A673 (cell line): ENCODE data around the gene C17orf113. TPM values are rescaled to one million over a fixed set of nuclear protein-coding genes. Genes with fewer than 3 reads are reported as not detected.
"Not testable (repeated sequence)": the region's sequence is repeated elsewhere in the genome, so short reads cannot be mapped to it uniquely, and the experiment has no call there.

ENCODE experiments used
- BruUV-seq: library from RNA; stranded (reverse); fragments of 400-500 nt; replicated peaks from 2 replicates; lab custom pipeline; 2021; lab: Mats Ljungman, UMichigan
- CTCF ChIA-PET: fragments of 300-600 bp; sonication (Branson Sonifier 250); formaldehyde crosslinking; loops from one replicate; lab custom pipeline; 2022; ENCODE audit warnings: antibody characterized with exemption; lab: Charles Lee
- POLR2A ChIA-PET: fragments of 300-600 bp; sonication (Branson Sonifier 250); formaldehyde crosslinking; loops from one replicate; lab custom pipeline; 2022; ENCODE audit warnings: antibody characterized with exemption; ENCODE audit not compliant: low non-redundant PET; lab: Charles Lee
- DNase-seq: peaks from one replicate; pipeline ENCODE4 v3.0.0-alpha.2; 2015; ENCODE audit warnings: low spot score
- H3K27ac ChIP-seq: fragments of 200-600 bp; sonication (generic); 2 replicates; pipeline ENCODE4 v1.5.1; 2016; ENCODE audit warnings: mixed run types, low read depth, mild to moderate bottlenecking, mixed read lengths, antibody characterized with exemption, low read length; ENCODE audit not compliant: poor library complexity, severe bottlenecking
- H3K27me3 ChIP-seq: fragments of 200-600 bp; sonication (generic); replicated peaks from 2 replicates; pipeline ENCODE4 v1.6.1; 2017; ENCODE audit warnings: mixed run types, low read depth, mild to moderate bottlenecking, mixed read lengths, antibody characterized with exemption, low read length; ENCODE audit not compliant: insufficient read depth, poor library complexity
- H3K36me3 ChIP-seq: fragments of 200-600 bp; sonication (generic); 2 replicates; pipeline ENCODE4 v1.6.1; 2016; ENCODE audit warnings: mixed run types, mild to moderate bottlenecking, mixed read lengths, antibody characterized with exemption, low read length; ENCODE audit not compliant: insufficient read depth, poor library complexity, severe bottlenecking
- H3K4me1 ChIP-seq: fragments of 200-600 bp; sonication (generic); 2 replicates; pipeline ENCODE4 v1.6.1; 2017; ENCODE audit warnings: mixed run types, mild to moderate bottlenecking, mixed read lengths, antibody characterized with exemption, low read length; ENCODE audit not compliant: insufficient read depth, poor library complexity, severe bottlenecking
- H3K4me3 ChIP-seq: fragments of 200-600 bp; sonication (generic); 2 replicates; pipeline ENCODE4 v1.5.1; 2016; ENCODE audit warnings: low read depth, mixed run types, mild to moderate bottlenecking, mixed read lengths, low read length; ENCODE audit not compliant: poor library complexity, severe bottlenecking
- H3K9me3 ChIP-seq: fragments of 200-600 bp; sonication (generic); 2 replicates; pipeline ENCODE4 v1.6.1; 2016; ENCODE audit warnings: mixed run types, low read depth, mild to moderate bottlenecking, mixed read lengths, antibody characterized with exemption, low read length; ENCODE audit not compliant: poor library complexity, severe bottlenecking
- EZH2 ChIP-seq: fragments of 200-600 bp; sonication (generic); IDR thresholded peaks from 2 replicates; pipeline ENCODE4 v1.6.1; 2017; ENCODE audit warnings: borderline replicate concordance, low read depth, mild to moderate bottlenecking, mixed read lengths, antibody characterized with exemption, low read length; ENCODE audit not compliant: poor library complexity, severe bottlenecking
- intact Hi-C: fragments of 100-400 bp; cut with micrococcal nuclease; formaldehyde crosslinking; loops from one replicate; pipeline ENCODE4 v1.10.0; 2022; ENCODE audit not compliant: unreplicated experiment
- total RNA-seq: library from RNA; stranded (reverse); gene quantifications from 2 replicates; pipeline ENCODE4 v1.2.3, GENCODE V29; 2021
- TF ChIP-seq, protein P1 (sequence below): fragments of 300-800, 200-600 bp; sonication (generic); conservative IDR thresholded peaks from 2 replicates; pipeline ENCODE4 v1.5.1; 2017; ENCODE audit warnings: low read depth, mild to moderate bottlenecking, antibody characterized with exemption, low read length, moderate library complexity, mixed read lengths

Gene C17orf113
- total RNA-seq, 1 experiment from 2014 or later, result 0.41 TPM

DNA sequence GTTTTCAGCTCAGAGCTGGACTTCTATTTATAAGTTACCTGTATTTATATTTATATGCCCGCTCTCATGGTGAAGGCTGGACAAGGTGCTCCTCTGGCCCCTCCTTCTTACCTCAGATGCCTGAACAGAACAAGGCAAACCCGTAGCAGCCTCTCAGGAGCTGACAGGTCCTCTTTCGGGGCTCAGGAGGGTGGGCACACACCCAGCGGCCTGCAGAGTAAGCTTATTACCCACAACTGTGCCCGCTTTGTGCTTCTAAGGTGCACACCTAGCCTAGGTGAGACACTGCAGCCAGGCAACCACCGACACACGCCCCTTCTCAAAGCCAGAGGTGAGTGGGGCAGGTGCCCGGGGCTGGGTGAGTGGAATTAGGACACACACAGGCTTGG lies 25.2 kb downstream of the C17orf113 start:
- TF ChIP-seq, protein P1, sequence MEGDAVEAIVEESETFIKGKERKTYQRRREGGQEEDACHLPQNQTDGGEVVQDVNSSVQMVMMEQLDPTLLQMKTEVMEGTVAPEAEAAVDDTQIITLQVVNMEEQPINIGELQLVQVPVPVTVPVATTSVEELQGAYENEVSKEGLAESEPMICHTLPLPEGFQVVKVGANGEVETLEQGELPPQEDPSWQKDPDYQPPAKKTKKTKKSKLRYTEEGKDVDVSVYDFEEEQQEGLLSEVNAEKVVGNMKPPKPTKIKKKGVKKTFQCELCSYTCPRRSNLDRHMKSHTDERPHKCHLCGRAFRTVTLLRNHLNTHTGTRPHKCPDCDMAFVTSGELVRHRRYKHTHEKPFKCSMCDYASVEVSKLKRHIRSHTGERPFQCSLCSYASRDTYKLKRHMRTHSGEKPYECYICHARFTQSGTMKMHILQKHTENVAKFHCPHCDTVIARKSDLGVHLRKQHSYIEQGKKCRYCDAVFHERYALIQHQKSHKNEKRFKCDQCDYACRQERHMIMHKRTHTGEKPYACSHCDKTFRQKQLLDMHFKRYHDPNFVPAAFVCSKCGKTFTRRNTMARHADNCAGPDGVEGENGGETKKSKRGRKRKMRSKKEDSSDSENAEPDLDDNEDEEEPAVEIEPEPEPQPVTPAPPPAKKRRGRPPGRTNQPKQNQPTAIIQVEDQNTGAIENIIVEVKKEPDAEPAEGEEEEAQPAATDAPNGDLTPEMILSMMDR, result no peak
- TF ChIP-seq EZH2, result no peak
- H3K9me3 ChIP-seq, result no peaks in the 10 kb centered on the region
- POLR2A ChIA-PET, result no interaction called here
- H3K27me3 ChIP-seq, result no peaks in the 10 kb centered on the region
- intact Hi-C loops, result loop anchor here (1.0 to 2.0 kb wide), 2 partner anchors 76 to 92 kb away; no protein-coding TSS in a partner anchor
- no peaks in the 10 kb centered on the region for H3K36me3 ChIP-seq
- no TSS peak for BruUV-seq
- CTCF ChIA-PET, result interaction anchor here (0.5 to 0.9 kb wide), 4 partner anchors 19 to 505 kb away, joined by 3 to 5 read pairs (median 4); no protein-coding TSS in a partner anchor
- no peak overlapping the region for H3K4me3 ChIP-seq
- H3K27ac ChIP-seq, result no peak overlapping the region
- no peaks in the 10 kb centered on the region for H3K4me1 ChIP-seq
- no peak for DNase-seq

DNA sequence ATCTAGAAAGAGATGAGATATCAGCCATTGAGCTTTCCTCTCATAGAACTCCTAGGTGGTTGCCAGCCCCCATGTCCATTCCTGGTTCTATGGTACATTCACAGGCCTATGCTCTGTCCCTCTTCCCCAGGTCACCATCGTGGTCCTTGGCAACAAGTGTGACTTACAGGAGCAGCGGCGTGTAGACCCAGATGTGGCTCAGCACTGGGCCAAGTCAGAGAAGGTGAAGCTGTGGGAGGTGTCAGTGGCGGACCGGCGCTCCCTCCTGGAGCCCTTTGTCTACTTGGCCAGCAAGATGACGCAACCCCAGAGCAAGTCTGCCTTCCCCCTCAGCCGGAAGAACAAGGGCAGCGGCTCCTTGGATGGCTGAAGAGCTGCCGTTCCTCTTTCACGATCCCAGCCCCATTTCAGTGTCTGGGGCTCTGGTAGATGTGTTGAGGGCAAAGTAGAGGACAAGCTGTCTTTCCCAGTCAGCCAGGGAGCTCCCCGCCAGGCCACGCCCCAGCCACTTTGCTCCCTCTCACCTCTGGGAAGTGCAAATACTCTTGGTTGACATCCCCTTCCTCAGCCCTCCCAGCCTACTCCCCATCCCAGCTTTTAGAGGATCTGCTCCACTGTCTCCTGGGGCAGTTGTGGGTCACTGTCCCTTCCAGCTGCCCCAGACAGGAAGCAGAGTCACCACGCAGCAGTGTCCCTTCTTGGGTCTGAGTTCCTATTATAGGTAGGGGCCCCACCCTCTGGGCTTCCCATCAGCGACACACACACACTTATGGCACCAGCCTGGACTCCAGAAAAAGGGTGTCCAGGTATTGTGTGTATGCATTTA lies 26.7 kb downstream of the C17orf113 start:
- no peak for TF ChIP-seq EZH2
- TF ChIP-seq, protein P1, result no peak
- BruUV-seq, result no TSS peak
- DNase-seq, result no peak
- Histone ChIP-seq H3K4me3 (no peak overlapping the region), H3K9me3 (no peaks in the 10 kb centered on the region), H3K27ac (no peak overlapping the region), H3K27me3 (no peaks in the 10 kb centered on the region), H3K4me1 (no peaks in the 10 kb centered on the region), H3K36me3 (no peaks in the 10 kb centered on the region)
- ChIA-PET CTCF (interaction anchor here (0.7 kb wide), 1 partner anchor 79 kb away, joined by 5 read pairs; no protein-coding TSS in a partner anchor), POLR2A (no interaction called here)
- intact Hi-C loops, result loop anchor here (2.0 kb wide), 1 partner anchor 93 kb away; no protein-coding TSS in a partner anchor

DNA sequence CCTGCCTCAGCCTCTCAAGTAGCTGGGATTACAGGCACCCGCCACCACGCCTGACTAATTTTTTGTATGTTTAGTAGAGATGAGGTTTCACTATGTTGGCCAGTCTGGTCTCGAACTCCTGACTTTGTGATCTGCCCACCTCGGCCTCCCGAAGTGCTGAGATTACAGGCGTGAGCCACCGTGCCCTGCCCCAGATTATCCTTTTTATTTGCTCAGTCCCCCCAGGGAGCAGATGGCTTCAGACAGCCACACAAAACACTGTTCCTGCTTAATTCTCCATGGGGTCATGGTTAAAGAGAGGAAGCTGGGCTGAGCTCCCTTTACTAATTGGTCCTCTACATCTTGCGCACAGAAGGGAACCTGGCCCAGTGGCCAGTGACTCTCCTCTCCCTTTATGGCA lies 29.6 kb downstream of the C17orf113 start:
- POLR2A ChIA-PET, H3K27me3 ChIP-seq, intact Hi-C loops, H3K36me3 ChIP-seq, H3K27ac ChIP-seq, CTCF ChIA-PET, H3K4me1 ChIP-seq, DNase-seq, BruUV-seq, H3K9me3 ChIP-seq: not testable (repeated sequence)
- peak overlapping the region; percentile 82 for H3K4me3 ChIP-seq
